Superior temporal gyrus (tissue), 1 donor: ENCODE data around the gene CEBPE.

ENCODE experiments used
- DNase-seq: peaks from one replicate; pipeline ENCODE4 v3.0.0-alpha.2; 2016; ENCODE audit errors: extremely low spot score

Gene CEBPE

DNA sequence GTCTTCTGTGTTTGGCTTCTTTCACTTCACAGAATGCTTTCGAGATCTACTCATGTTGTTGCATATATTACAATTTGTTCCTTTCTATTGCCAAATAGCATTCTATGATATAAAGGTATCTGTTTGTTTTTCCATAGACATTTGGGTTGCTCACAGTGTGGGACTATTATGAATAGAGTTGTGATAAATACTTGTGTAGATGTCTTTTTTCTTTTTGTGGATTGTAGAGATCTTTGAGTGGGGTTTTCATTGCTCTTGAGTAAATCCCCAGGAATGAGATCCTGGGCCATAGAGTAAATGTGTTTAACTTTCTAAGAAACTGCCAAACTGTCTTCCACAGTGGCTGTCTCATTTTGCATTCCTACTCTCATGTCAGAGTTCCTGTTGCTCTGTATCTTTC lies 24.9 kb upstream of the CEBPE start:
- DNase-seq, result no peak

DNA sequence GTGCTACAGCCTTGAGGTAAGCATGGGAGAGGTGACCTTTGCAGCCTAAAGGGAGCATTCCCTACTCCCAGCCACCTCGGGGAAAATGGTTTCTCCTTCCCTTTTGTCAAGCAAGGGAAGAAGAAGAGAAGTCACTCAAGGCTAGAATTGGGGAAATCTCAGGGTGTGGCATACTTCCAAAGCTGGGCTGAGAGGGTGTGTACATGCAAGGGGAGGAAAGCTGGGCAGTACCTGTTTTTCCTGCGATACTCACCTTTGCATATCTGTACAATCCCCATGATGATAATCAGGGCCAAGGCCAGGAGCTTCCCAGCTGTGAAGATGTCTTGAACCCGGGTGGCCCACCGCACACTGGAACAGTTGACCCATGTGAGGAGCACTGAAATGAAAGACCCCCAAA lies 23.8 kb upstream of the CEBPE start:
- no peak for DNase-seq

DNA sequence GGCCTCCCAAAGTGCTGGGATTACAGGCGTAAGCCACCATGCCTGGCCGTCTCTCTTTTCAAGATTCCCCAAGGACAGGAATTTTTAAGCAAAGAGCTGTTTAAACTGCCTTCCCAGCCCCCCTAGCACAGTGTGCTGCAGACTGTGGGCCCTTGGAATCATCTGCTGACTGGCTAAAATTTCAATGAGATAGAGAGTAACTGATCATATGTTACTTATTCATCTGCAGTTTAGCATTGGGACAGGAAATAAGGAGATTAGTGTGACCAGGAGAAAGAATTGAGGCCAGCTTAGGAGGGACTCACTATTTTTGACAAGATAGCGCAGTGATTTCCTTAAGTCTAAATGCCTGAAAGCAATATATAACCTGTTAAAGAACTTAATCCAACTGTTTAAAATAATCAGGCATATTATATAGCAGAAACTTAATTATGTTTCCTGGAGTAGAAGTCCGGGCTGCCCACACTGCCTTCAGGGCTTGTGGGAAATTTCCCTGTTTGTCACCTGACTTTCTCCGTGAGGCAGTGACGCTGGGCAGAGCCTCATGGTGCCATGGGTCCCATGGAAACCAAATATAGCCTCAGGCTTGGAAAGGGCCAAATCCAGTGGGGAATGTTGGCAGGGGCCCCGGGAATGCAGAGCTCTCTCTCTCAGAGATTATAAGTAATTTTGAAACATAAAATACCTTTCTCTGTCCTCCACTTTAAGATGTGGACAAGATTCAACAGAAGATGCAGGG lies 22.8 kb upstream of the CEBPE start:
- no peak for DNase-seq

DNA sequence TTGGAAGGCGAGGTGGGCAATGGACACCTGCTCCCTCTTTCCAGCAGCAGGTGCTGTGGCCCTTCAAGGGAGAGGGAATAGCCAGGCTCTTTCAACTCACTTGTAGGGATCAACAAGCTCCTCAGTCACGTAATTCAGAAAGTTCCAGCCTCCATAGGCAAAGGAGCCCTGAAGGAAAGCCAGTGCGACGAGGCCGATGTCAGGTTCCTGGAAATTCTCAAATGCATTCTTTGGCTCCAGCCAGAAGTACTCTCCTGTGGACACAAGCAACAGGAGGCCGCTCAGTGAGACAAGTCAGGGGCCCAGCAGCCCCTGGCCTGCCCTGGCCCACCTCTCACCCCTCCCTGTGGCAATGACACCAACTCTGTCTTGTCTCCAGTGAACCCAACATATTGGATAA lies 21.3 kb upstream of the CEBPE start:
- no peak for DNase-seq

DNA sequence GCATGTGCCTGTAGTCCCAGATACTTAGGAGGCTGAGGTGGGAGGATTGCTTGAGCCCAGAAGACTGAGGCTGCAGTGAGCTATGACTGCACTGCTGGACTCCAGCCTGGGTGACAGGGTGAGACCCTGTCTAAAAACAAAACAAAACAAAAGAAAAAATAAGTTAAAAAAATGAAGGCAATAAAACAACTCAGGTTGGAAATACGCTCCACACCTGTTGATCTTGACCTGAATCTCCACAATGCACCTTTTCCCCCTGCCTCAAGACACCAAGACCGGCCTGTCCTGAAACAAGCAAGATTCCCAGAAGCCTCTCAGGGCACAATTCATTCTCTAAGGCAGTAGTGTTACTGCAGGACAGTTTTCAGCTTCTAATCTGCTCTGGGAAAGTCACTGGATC lies 20.8 kb upstream of the CEBPE start:
- no peak for DNase-seq

DNA sequence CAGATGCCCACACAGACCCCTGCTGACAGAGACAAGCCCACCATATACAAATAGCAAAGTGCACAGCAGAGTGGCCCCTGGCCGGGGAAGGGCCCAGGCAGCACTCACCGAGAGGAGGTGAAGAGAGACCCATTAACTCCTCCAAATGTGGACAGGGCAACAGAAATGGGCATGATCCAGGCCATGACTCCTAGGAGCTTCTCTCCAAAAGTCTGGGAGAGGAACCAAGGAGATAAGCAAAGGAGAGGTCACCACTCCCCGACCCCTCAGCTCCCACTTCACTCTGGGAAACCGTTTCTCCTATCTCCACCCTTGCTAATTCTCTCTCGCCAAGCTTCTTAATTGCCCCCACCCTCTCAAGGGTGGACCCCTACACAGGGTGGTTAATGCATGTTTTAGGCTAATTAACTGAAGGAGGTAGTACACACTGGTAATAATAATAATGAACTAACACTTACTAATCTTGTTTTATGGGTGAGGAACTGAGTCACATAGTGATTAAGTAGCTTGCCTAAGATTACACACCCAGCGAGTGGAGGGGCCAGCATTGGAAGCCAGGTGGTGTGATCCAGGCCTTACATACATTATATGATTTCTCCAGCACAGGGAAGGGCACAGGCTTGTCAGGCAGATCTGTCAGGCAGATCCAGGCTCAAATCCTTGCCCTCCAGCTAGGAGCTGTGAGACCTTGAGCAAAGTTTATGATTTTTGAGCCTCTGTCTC lies 18.9 kb upstream of the CEBPE start:
- no peak for DNase-seq

DNA sequence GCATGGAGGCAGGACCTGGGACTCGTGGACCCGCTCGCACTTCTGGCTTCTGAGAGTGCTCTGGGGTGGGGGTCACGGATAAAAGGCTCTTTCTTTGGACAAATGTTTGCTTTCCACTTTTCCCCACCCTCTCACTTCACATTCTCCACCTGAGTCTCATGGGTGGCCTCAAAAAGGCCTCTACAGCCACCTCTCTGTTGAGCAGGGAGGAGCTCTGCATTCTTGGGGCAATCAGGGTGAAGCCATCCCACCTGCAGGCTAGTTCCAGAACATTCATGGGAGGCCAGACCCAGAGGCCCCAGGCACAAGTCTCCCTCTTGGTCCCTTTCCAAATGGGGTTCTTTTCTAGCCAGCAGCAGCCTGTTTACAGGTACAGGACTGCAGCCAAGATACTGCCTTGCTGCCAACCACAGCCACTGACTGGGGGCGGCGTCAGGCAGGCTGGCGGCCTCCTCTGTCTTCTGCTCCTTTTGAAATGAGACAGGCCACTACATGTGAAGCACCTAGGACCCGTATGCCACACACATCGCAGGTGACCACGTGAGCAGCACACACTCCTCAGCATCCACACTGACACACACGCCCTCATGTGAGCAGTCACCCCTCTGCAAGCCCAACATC lies 18.2 kb upstream of the CEBPE start:
- no peak for DNase-seq

DNA sequence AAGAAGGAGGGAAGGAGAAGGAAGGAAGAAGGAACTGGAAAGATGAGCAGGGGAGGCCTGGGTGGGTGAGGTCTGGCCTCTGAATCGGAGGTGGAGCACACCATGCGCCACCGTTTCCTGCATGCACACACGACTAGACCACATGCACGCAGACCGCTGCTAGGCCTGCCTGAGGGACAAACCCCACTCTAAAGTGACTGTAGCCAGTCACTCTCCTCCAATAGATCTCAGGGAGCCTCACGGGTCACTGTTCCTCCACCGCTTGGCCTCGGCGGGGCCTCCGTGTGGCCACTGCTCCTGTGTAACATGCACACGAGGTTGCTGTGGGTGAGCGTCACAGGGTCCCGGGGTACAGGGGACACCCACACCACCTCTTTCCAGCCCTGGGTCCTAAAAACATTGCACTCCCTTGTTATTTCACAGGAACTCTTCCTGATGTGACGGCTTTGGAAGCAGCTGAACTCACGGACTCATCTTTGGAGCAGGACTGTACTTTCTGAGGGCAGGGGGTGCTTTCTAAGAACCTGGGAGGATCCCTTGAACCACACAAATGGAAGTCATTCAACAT lies 17.6 kb upstream of the CEBPE start:
- DNase-seq, result no peak

DNA sequence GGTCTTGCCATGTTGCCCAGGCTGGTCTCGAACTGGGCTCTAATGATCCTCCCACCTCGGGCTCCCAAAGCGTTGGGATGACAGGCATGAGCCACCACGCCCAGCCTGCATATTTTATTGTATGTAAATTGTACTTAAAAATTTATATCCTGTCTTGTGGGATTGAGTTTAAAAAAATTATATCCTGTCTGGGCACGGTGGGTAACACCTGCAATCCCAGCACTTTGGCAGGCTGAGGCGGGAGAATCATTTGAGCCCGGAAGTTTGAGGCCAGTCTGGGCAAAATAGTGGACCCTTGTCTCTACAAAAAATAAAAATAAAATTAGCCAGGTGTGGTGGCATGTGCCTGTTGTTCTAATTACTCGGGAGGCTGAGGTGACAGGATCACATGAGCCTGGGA lies 13.9 kb upstream of the CEBPE start:
- DNase-seq, result no peak

DNA sequence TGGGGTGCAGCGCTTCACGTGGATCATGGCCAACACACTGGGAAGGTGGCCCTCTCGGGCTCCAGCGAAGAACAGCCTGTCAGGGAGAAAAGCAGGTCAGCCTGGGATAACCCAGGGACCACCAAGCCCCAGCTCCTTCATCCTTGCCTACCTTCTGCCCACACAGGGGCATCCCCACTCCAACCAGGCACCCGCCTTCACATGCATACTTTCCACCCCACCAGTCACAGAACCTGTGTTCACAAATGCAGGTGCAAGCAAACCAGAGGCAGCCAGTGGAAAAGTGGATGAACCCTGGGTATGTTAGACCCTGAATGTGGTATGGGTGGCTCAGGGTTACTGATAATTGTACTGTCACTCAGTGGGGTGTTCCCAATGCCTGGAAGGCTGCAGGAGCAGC lies 12.4 kb upstream of the CEBPE start:
- DNase-seq, result no peak

DNA sequence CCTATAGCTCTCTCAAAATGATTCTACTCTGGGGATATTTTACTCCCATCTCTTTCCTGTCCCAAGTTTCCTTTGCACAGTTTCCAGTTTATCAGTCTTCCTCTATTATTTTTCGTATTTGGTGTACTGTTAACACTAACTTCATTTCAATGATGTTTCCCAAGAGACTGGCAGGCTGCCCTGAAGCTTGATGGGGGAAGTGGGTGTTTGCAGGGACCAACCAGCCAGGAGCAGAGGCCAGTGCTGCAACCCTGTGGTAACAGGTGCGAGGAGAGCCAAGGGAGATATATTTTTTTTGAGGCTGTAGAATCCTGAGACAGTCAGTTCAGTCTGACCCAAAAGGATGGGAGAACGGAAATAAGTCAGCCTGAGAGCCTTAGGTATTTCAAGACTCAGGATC lies 11.8 kb upstream of the CEBPE start:
- DNase-seq, result no peak

DNA sequence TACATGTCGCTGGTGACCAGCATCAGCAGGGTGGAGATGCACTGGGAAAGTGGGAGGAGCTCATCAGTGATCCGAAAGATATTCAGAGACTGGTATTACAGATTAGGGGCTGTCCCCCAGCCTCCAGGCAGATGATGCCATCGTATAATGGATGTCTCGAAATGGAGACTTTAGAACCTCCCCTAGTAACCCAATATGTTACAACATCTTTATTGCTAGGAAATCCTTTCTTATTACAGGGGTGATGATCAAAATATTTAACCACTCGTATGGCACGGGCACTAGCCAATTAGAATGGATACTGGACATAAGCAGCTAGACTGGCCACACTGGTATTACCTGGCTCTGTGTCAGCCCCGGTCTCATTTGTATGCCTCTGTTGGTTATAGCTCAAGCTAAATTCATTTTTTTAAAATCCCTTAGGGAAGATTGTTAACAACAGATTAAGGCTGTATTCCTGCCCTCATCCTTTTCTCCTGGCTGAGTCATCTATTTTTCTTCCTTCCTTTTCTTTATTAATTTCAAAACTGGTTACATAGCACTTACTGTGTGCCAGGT lies 10.8 kb upstream of the CEBPE start:
- no peak for DNase-seq

DNA sequence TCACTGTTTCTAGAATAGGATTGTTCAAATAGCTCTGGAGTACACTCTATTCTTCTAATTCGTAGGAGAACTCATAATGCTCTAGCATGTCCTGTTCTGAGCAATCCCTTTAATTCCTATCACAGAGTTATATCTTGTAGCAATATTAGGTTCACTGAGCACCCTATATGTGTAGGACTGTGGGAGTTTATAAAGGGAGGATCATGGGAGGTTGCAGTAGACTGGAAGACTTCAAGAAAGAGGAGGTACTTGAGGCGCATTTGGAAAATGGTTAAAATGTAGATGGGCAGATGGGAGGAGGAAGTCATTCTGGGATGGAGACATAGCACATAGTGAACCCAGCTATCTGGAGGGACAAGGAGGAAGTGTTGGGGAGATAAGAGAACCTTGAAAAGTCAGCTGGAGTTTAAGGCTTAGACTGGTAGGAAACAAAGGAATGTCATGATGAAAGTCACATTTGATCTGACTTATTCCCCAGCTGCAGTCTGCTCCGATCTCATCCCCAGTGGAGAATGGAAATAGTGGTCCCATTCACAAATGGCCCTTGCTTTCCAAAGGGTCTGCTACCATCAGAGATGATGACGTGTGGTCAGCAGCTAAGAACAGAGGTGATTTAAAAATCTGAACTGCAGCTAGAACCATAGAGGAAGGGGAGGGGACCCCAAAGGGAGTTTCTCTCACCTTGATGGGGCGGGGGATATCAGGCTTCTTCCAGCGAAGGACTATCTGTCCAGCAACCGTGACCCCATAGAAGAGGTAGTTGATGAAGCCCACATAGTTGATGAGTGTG lies 10.1 kb upstream of the CEBPE start:
- DNase-seq, result no peak

DNA sequence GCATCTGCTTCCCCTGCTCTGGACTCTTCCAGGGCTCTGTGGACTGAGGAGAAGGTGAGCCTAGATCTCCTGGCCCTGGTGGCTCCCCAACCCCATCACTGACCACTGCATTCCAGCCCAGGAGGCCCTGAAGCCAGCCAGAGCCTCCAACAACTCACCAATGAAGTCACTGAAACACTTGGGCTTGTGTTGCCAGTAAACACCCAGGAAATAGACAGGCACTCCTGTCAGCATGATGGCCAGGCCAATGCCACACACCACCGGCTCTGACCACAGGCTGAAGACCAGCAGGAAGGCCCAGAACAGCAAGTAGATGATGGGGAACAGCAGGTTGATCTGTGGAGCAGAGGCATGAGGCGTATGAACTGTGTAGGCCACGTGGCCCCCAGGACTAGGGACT lies 8.8 kb upstream of the CEBPE start:
- no peak for DNase-seq

DNA sequence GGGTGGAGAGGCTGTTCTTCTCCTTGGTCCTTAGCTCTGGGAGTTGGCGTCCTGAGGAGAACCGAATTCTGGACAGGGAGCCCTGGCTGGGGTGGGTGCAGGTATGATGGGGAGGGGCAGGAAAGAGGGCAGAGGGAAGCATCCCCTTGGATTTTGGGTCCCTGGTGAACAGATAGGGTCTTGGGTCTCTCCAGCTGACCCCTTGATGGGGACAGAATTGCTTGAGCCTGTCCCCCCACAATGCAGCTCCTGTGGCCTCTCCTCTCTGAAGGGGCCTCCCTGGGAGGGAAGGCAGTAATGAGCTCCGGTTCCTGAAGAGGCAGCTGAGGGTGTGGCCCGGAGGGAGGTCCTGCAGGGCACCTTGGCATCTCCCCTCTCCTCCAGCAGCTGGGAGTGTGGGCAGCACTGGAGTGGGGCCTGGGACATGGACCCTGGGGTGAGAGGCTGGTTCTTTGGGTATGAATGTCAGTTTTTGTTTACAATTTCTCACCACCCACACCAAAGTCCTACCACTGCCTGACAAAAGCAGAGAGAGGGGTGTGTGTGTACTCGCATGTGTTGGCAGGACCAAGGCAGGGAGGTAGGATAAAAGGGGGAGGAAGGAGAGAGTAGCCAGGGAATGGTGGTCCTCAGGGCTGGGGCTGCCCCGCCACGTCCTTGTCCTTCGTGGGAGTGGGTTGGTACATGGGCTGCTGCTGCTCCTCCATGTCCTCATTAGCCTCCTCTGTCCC lies 7.7 kb upstream of the CEBPE start:
- DNase-seq, result no peak

DNA sequence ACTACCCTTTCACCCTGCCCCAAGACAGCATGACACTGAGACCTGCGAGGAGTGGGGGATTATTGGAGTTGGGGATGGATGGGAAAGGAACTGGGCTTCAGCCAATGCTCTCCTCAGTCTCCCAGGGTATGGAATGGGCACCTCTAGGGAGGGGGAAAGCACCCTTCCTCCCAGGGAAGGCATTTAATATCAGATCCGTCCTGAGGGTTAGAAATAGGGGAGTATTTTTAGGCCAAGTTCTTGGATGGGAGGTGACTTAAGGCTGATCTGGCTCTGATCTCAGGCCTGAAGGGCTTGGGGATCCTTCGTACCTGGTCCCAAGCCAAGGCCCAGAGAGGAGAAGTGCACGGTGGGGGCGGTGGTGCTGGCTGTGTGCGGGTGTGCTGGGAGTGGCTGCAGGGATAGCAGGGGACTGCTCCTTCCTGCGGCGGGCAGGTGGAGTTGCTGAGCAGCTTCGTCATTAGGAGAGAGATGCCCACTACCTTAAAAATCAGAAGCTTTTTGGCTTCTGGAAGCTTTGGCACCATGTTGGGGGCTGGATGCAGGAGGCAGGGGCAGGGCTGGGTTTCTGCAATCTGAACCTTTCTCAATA lies 7.0 kb upstream of the CEBPE start:
- no peak for DNase-seq

DNA sequence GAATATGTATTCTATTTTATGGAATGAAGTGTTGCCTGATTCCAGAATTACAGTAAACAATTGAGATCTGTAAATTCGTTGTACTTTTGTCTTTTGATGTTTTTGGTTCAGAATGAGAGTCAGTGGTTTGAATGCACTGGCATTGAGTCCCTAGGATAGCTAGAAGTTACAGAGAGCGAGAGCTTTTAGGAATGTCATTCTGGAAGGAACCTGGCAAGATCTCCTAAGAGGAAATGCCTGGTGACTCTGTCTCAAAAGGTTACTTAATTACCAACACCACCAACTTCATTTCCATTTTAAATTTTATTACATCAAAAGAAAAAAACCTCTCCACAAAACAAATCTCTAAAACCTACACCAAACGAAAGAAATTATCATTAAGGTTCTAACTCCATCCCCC lies 6.0 kb upstream of the CEBPE start:
- no peak for DNase-seq

DNA sequence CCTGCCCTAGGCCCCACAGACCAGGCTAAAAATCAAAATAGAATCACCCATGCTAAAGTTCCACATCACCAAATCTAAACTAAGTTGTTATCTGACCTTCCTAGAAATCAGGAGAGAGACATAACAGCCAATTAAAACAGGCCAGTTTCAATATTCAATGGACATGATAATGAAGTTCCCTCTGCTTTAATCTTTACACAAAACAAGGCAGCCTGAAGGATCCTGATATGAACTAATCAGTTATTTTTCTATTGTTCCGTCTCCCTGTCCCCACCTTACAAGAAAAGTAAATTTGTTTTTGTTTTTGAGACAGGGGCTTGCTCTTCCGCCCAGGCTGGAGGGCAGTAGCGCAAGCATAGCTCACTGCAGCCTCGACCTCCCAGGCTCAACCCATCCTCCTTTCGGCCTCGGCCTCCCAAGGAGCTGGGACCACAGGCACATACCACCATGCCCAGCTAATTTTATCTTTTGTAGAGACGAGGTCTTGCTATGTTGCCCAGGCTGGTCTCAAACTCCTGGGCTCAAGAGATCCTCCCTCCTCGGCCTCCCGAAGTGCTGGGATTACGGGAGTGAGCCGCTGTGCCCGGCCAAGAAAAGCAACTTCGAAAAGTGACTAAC lies 5.4 kb upstream of the CEBPE start:
- no peak for DNase-seq

DNA sequence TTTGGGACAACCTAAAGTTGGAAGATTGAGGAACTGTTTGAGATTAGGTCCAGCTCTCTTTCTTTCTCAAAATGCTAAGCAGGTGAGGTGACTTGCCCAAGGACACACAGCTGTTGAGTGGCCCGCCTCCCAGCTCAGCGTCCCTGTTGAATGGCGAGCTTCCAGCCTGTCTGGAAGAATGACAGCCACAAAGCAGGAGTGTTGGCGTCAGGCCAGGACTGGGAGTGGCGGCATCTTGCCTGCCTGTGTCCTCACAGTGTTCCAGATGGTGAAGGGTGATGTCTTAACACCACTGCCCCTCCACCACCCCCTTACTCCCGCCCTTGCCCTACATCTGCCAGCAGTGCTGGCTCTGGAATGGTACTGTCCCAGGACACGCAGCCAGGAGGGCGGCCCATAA lies 4.4 kb upstream of the CEBPE start:
- DNase-seq, result no peak

DNA sequence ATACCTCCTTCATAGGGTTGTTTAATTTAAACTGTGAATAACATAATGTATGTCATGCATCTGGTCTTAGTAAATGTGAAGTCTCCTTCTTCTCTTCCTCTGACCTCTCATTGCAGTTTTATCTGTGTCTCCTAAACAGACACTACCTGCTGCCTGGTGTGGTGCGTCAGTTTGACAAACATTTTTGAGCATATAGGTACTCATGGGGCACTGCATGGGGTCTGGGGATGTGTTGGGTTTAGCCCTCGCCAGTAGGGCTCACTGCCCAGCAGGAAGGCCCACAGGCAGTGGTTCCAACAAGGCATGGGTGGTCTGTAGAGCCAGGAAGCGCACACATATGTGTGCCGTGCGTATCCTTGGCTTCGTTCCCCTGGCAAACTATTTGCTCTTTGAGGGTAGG lies 3.0 kb upstream of the CEBPE start:
- no peak for DNase-seq
